Dermis blood vessel endothelial cell (primary cell): ENCODE measurements around the gene ABI1. TPM values are rescaled to one million over a fixed set of nuclear protein-coding genes. Genes with fewer than 3 reads are reported as not detected.

Experiments used
- DNase-seq: peaks from one replicate; pipeline ENCODE4 v3.0.0; 2010
- total RNA-seq: library from RNA; depleted of rRNA; stranded (reverse); fragments of >200 nt; gene quantifications from 2 replicates; pipeline ENCODE4 v1.2.3, GENCODE V29; 2014

Gene ABI1
- total RNA-seq, 1 donor from 2014 or later, result 40.5 TPM

- DNase-seq, result no peak
Observed at GRCh38 chr10:26854524-26854923, 6.2 kb downstream of the ABI1 start.

GRCh38 chr10:26844396-26844975, 16.3 kb downstream of the ABI1 start:
- DNase-seq, result no peak

GRCh38 chr10:26843736-26844135, 17.0 kb downstream of the ABI1 start:
- DNase-seq, result no peak

- DNase-seq, result peak; percentile 15
Observed at GRCh38 chr10:26841733-26842317, 18.9 kb downstream of the ABI1 start.

- peak; percentile 55 for DNase-seq
Observed at GRCh38 chr10:26840938-26841732, 19.6 kb downstream of the ABI1 start.

- no peak for DNase-seq
Observed at GRCh38 chr10:26839966-26840627, 20.7 kb downstream of the ABI1 start.

GRCh38 chr10:26837139-26837538, 23.6 kb downstream of the ABI1 start:
- no peak for DNase-seq

GRCh38 chr10:26835025-26835424, 25.7 kb downstream of the ABI1 start:
- DNase-seq, result no peak

GRCh38 chr10:26832960-26833359, 27.8 kb downstream of the ABI1 start:
- no peak for DNase-seq

- DNase-seq, result no peak
Observed at GRCh38 chr10:26831936-26832335, 28.8 kb downstream of the ABI1 start.

GRCh38 chr10:26829810-26830515, 30.8 kb downstream of the ABI1 start:
- no peak for DNase-seq

- no peak for DNase-seq
Observed at GRCh38 chr10:26824015-26824690, 36.6 kb downstream of the ABI1 start.

- DNase-seq, result no peak
Observed at GRCh38 chr10:26821699-26822570, 38.8 kb downstream of the ABI1 start.

- no peak for DNase-seq
Observed at GRCh38 chr10:26815500-26815899, 45.3 kb downstream of the ABI1 start.

- DNase-seq, result no peak
Observed at GRCh38 chr10:26810435-26811026, 50.2 kb downstream of the ABI1 start.

GRCh38 chr10:26809973-26810372, 50.8 kb downstream of the ABI1 start:
- no peak for DNase-seq

- no peak for DNase-seq
Observed at GRCh38 chr10:26807532-26807931, 53.2 kb downstream of the ABI1 start.

GRCh38 chr10:26806557-26806956, 54.2 kb downstream of the ABI1 start:
- no peak for DNase-seq

GRCh38 chr10:26805567-26806245, 55.1 kb downstream of the ABI1 start:
- DNase-seq, result peak; percentile 16
